SJCRH30 (cell line): ENCODE results near the gene SLC26A2. TPM values are rescaled to one million over a fixed set of nuclear protein-coding genes. Genes with fewer than 3 reads are reported as not detected.

ENCODE experiments used
- total RNA-seq: library from RNA; depleted of rRNA; stranded (reverse); fragments of >200 nt; shearing (Covaris generic); gene quantifications from 2 replicates; pipeline ENCODE4 v1.2.3, GENCODE V29; 2014; rRNA removed

SLC26A2 gene
- total RNA-seq, 1 experiment from 2014 or later = 52.4 TPM

Other genes with a start within 250 kb of the SLC26A2 start
- 6.9 and 8.0 TPM in 2 replicates for gene PPARGC1B, start 230.4 kb upstream of the SLC26A2 start, total RNA-seq
- gene PDE6A, start 16.0 kb upstream of the SLC26A2 start, total RNA-seq = 0.28 and 0.47 TPM in 2 replicates
- gene TIGD6, start 39.9 kb downstream of the SLC26A2 start, total RNA-seq = 3.7 and 3.8 TPM in 2 replicates
- 26.0 and 28.0 TPM in 2 replicates for gene HMGXB3, start 40.0 kb downstream of the SLC26A2 start, total RNA-seq
- 0.06 and 0.13 TPM in 2 replicates for gene CSF1R, start 125.8 kb downstream of the SLC26A2 start, total RNA-seq
- gene PDGFRB, start 195.1 kb downstream of the SLC26A2 start, total RNA-seq = 4.7 and 7.2 TPM in 2 replicates
- not detected in 2 replicates for gene CDX1, start 206.0 kb downstream of the SLC26A2 start, total RNA-seq
- gene SLC6A7, start 229.3 kb downstream of the SLC26A2 start, total RNA-seq = not detected in 2 replicates